HepG2 (cell line): ENCODE data around the gene ACSM2B. TPM values are rescaled to one million over a fixed set of nuclear protein-coding genes. Genes with fewer than 3 reads are reported as not detected.

Experiments
- AGO1 ChIP-seq: fragments of 200-400 bp; formaldehyde crosslinking; IDR thresholded peaks from 2 replicates; pipeline ENCODE4 v1.6.1; 2017; ENCODE audit warnings: mild to moderate bottlenecking, low read depth, low read length, moderate library complexity; ENCODE audit not compliant: poor library complexity, severe bottlenecking
- BCLAF1 ChIP-seq: fragments of 450-650 bp; IDR thresholded peaks from 2 replicates; pipeline ENCODE4 v1.6.1; 2017; ENCODE audit warnings: mild to moderate bottlenecking
- MAZ ChIP-seq, 2 experiments: sonication (generic) in 1 of 2; formaldehyde crosslinking in 1 of 2; IDR thresholded peaks; 2 replicates each; pipeline versions ENCODE4 v1.5.0 to v1.6.1; 2012 to 2020; ENCODE audit warnings: low read depth in 2 of 2, mild to moderate bottlenecking in 2 of 2, borderline replicate concordance in 1 of 2, improper control_type of control experiment in 1 of 2, low read length in 1 of 2, missing genetic modification reagents in 1 of 2, moderate library complexity in 1 of 2
- MTF1 ChIP-seq: sonication (generic); formaldehyde crosslinking; IDR thresholded peaks from 2 replicates; pipeline ENCODE4 v1.5.0; 2020; ENCODE audit warnings: missing genetic modification reagents
- PLRG1 ChIP-seq: fragments of 450-650 bp; conservative IDR thresholded peaks from 2 replicates; pipeline ENCODE4 v1.6.1; 2016
- RARG ChIP-seq: sonication (generic); formaldehyde crosslinking; IDR thresholded peaks from 2 replicates; pipeline ENCODE4 v1.4.0; 2020; ENCODE audit warnings: low read depth, mild to moderate bottlenecking, missing genetic modification reagents
- SP4 ChIP-seq: sonication (generic); formaldehyde crosslinking; IDR thresholded peaks from 2 replicates; pipeline ENCODE4 v1.8.1; 2023; ENCODE audit warnings: mild to moderate bottlenecking, missing genetic modification reagents
- STAG1 ChIP-seq: sonication (generic); formaldehyde crosslinking; IDR thresholded peaks from 2 replicates; pipeline ENCODE4 v1.4.0; 2020; ENCODE audit warnings: missing genetic modification reagents
- TARDBP ChIP-seq: sonication (generic); formaldehyde crosslinking; IDR thresholded peaks from 2 replicates; pipeline ENCODE4 v1.8.0; 2022; ENCODE audit warnings: mild to moderate bottlenecking, missing genetic modification reagents
- USF2 ChIP-seq, 2 experiments: sonication (generic) in 1 of 2; formaldehyde crosslinking in 1 of 2; IDR thresholded peaks; 2 replicates each; pipeline versions ENCODE4 v1.5.1 to v1.6.1; 2011 to 2020; ENCODE audit warnings: borderline replicate concordance in 1 of 2, low read depth in 1 of 2, low read length in 1 of 2, mild to moderate bottlenecking in 1 of 2, missing genetic modification reagents in 1 of 2, moderate library complexity in 1 of 2
- YEATS2 ChIP-seq: sonication (generic); formaldehyde crosslinking; IDR thresholded peaks from 2 replicates; pipeline ENCODE4 v1.4.0; 2020; ENCODE audit warnings: missing genetic modification reagents, borderline replicate concordance
- ZKSCAN1 ChIP-seq: fragments of 150-350 bp; IDR thresholded peaks from 2 replicates; pipeline ENCODE4 v1.6.1; 2014; ENCODE audit warnings: low read length
- ZNF451 ChIP-seq: sonication (generic); formaldehyde crosslinking; IDR thresholded peaks from 2 replicates; pipeline ENCODE4 v1.5.0; 2020; ENCODE audit warnings: mild to moderate bottlenecking, missing genetic modification reagents
- ZNF513 ChIP-seq: sonication (generic); formaldehyde crosslinking; conservative IDR thresholded peaks from 2 replicates; pipeline ENCODE4 v1.5.0; 2020; ENCODE audit warnings: missing genetic modification reagents
- ZNF543 ChIP-seq: sonication (generic); formaldehyde crosslinking; IDR thresholded peaks from 2 replicates; pipeline ENCODE4 v1.4.0; 2020; ENCODE audit warnings: mild to moderate bottlenecking, missing genetic modification reagents
- ZNF614 ChIP-seq: IDR thresholded peaks from 2 replicates; pipeline ENCODE4 v1.6.1; 2018; ENCODE audit warnings: missing biosample characterization, missing genetic modification reagents, inconsistent platforms, borderline replicate concordance
- ZNF615 ChIP-seq: sonication (generic); formaldehyde crosslinking; IDR thresholded peaks from 2 replicates; pipeline ENCODE4 v1.5.0; 2020; ENCODE audit warnings: mild to moderate bottlenecking, missing genetic modification reagents, borderline replicate concordance
- ZNF816 ChIP-seq: sonication (generic); formaldehyde crosslinking; IDR thresholded peaks from 2 replicates; pipeline ENCODE4 v1.8.0; 2022; ENCODE audit warnings: missing genetic modification reagents, mild to moderate bottlenecking, borderline replicate concordance
- ZNF839 ChIP-seq: sonication (generic); formaldehyde crosslinking; IDR thresholded peaks from 2 replicates; pipeline ENCODE4 v1.4.0; 2020; ENCODE audit warnings: missing genetic modification reagents, mild to moderate bottlenecking, borderline replicate concordance
- polyA plus RNA-seq, 8 experiments: library from polyadenylated mRNA; depleted of rRNA in 3 of 8; stranded (reverse) in 7 of 8; unstranded in 1 of 8; fragments of >200 nt; fragmentation: Illumina TruSeq in 4 of 8; extraction: Trizol in 4 of 8; gene quantifications; 2 replicates each; pipeline versions ENCODE4 v1.2.1 to v1.2.3, GENCODE V29; 2011 to 2016; ENCODE audit warnings: low read depth in 4 of 8, missing spikeins in 1 of 8, mixed read lengths in 1 of 8; ENCODE audit not compliant: insufficient read depth in 1 of 8
- total RNA-seq, 5 experiments: library from RNA; depleted of rRNA; stranded (reverse); fragments of >200 nt; fragmentation: Illumina TruSeq; extraction: Trizol; gene quantifications; 2 replicates each; pipeline ENCODE4 v1.2.3, GENCODE V29; 2016; ENCODE audit warnings: low read depth in 1 of 5
- TF ChIP-seq, protein P1 (sequence below): IDR thresholded peaks from 2 replicates; pipeline ENCODE4 v1.6.1; 2016; ENCODE audit warnings: mild to moderate bottlenecking

The ACSM2B gene
- total and polyA plus RNA-seq, 2 of the 13 experiments (the other 11 are each of a cell fraction or from before 2014, with no cell fraction given), result 22.9 to 34.0 TPM

DNA sequence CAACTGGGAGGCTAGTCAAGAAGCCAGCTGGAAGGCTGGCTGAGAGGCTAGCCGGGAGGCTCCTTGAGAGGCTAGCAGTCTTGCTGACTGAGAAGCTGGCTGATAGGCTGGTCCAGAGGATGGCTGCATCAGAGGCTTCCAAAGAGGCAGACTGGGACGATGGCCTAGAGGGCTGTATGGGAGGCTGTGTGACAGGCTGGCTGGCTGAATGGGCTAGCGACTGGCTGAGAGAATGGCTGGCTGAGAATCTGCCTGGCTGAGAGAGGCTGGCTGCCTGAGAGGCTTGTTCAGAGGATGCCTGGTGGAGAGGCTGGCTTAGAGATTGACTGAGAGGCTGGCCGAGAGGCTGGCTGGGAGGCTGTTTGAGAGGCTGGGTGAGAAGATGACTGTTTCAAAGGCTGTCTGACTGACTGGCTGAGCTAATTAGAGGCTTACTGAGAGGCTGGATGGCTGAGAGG, 34.8 kb upstream of the ACSM2B start (continued):
- no peak for TF ChIP-seq USF2 (IDR thresholded peaks at IDR 0.05; ENCODE audit: low read depth, low read length)
- no peak for TF ChIP-seq USF2 (CRISPR knock-in tag; IDR thresholded peaks at IDR 0.05; ENCODE audit: borderline replicate concordance)
- TF ChIP-seq ZNF513 (CRISPR knock-in tag), result no peak
- no peak for TF ChIP-seq TARDBP
- TF ChIP-seq STAG1 (CRISPR knock-in tag), result no peak
- no peak for TF ChIP-seq RARG
- TF ChIP-seq YEATS2, result no peak
- TF ChIP-seq ZNF615, result no peak
- TF ChIP-seq ZNF839 (CRISPR knock-in tag), result peak; percentile 45
- TF ChIP-seq, protein P1, sequence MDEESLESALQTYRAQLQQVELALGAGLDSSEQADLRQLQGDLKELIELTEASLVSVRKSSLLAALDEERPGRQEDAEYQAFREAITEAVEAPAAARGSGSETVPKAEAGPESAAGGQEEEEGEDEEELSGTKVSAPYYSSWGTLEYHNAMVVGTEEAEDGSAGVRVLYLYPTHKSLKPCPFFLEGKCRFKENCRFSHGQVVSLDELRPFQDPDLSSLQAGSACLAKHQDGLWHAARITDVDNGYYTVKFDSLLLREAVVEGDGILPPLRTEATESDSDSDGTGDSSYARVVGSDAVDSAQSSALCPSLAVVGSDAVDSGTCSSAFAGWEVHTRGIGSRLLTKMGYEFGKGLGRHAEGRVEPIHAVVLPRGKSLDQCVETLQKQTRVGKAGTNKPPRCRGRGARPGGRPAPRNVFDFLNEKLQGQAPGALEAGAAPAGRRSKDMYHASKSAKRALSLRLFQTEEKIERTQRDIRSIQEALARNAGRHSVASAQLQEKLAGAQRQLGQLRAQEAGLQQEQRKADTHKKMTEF (CRISPR knock-in tag), result 0 out of 2 replicates have a peak, but pooled peaks have one; percentile 3
- no peak for TF ChIP-seq PLRG1
- TF ChIP-seq AGO1, result no peak
- no peak for TF ChIP-seq MTF1
- peak; percentile 45; the same call in 1 of the 2 replicates for TF ChIP-seq SP4 (CRISPR knock-in tag)
- TF ChIP-seq ZNF451 (CRISPR knock-in tag), result peak; percentile 36; the same call in 1 of the 2 replicates
- no peak for TF ChIP-seq MAZ (IDR thresholded peaks at IDR 0.05; ENCODE audit: borderline replicate concordance, low read depth, low read length)
- TF ChIP-seq MAZ (CRISPR knock-in tag; IDR thresholded peaks at IDR 0.05; ENCODE audit: low read depth), result peak; percentile 11; the same call in 1 of the 2 replicates
- TF ChIP-seq ZNF543 (CRISPR knock-in tag), result 0 out of 2 replicates have a peak, but pooled peaks have one; percentile 62
- TF ChIP-seq ZKSCAN1, result no peak
- no peak for TF ChIP-seq ZNF816 (CRISPR knock-in tag)
- no peak for TF ChIP-seq BCLAF1
- no peak for TF ChIP-seq ZNF614 (CRISPR knock-in tag)
